ENCODE results near the gene ZNF784. TPM values are rescaled to one million over a fixed set of nuclear protein-coding genes. Genes with fewer than 3 reads are reported as not detected.
A peak's percentile ranks its signal among the peaks of the same experiment; 100 is the strongest.

ZNF784 gene
- total RNA-seq, 1 donor = 4.8 TPM

DNA sequence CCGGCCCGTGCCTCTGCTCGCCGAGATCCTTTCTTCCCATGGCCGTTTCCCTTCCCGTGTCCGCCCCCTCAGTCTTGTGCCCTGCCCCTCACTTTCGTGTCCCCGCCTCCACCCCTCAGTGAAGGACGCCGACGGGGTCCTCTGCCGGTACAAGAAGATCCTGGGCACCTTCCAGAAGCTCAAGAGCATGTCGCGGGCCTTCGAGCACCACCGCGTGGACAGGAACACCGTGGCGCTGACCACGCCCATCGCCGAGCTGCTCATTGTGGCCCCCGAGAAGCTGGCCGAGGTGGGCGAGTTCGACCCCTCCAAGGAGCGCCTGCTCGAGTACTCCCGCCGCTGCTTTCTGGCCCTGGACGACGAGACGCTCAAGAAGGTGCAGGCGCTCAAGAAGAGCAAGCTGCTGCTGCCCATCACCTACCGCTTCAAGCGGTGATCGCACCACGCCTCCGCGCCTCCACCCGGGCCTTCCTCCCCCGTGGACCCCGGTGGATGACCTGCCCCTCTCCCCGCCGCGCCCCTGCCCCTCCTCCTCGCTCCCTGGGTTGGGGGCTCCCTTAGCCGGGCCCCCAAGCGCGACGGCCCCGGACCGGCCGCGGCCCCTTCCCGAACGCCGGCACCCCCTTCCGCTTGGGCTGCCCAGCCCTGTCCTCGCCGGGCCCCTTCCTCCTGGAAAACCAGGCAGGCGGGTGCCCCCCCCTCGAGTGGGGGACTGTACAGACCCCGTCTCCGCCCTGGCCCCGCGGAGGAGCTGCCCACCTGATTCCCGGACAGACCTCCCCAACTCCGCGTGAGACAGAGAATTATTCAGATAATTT is 28.2 kb upstream of the ZNF784 start:
- no peak for DNase-seq (ENCODE audit: low read depth)
- no peak for TF ChIP-seq CTCF (IDR thresholded peaks at IDR 0.05; ENCODE audit: insufficient read depth, low read length)
- H3K4me3 ChIP-seq (ENCODE audit: low read depth, low read length) = no peak overlapping the region

DNA sequence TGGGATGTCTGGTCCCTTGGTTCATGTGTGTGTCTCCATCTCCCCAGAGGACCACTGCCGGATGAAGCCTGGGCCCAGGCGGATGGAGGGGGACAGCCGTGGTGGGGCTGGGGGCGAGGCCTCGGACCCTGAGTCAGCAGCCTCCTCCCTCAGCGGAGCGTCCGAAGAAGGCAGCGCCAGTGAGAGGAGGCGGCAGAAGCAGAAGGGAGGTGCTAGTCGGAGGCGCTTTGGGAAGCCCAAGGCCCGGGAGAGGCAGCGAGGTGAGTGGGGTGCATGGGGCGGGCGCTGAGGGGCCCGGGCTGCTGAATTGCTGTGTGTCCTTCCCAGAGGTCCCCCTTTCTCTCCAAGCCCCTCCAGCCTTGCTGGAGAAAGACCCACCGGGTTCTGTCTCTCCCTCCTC is 26.9 kb upstream of the ZNF784 start:
- no peak for DNase-seq (ENCODE audit: low read depth)
- no peak overlapping the region for H3K4me3 ChIP-seq (ENCODE audit: low read depth, low read length)
- TF ChIP-seq CTCF (IDR thresholded peaks at IDR 0.05; ENCODE audit: insufficient read depth, low read length) = no peak

GRCh38 chr19:55650602-55651230 is 26.4 kb upstream of the ZNF784 start:
- TF ChIP-seq CTCF (IDR thresholded peaks at IDR 0.05; ENCODE audit: insufficient read depth, low read length) = no peak
- no peak for DNase-seq (ENCODE audit: low read depth)
- H3K4me3 ChIP-seq (ENCODE audit: low read depth, low read length) = no peak overlapping the region

DNA sequence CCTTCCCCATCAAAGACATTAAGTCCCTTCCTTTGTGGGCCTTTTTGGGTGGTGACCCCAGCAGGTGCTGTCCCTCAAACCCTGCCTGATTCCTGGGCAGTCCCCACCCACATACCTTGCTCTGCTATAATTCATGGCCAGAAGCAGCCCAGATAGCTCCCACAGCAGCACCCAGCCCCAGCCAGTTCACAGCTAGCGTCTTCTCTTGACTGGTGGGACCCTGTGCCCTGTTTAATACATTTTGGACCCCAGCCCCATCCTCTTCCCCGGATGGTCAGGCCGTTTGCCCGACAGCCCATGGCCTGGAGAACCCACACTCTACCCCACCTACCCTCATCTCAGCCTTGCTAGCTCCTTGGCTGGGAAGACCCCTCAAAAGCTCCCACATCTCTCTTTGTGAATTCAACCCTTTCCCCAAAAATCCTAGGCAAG is 25.8 kb upstream of the ZNF784 start:
- TF ChIP-seq CTCF (IDR thresholded peaks at IDR 0.05; ENCODE audit: insufficient read depth, low read length) = no peak

DNA sequence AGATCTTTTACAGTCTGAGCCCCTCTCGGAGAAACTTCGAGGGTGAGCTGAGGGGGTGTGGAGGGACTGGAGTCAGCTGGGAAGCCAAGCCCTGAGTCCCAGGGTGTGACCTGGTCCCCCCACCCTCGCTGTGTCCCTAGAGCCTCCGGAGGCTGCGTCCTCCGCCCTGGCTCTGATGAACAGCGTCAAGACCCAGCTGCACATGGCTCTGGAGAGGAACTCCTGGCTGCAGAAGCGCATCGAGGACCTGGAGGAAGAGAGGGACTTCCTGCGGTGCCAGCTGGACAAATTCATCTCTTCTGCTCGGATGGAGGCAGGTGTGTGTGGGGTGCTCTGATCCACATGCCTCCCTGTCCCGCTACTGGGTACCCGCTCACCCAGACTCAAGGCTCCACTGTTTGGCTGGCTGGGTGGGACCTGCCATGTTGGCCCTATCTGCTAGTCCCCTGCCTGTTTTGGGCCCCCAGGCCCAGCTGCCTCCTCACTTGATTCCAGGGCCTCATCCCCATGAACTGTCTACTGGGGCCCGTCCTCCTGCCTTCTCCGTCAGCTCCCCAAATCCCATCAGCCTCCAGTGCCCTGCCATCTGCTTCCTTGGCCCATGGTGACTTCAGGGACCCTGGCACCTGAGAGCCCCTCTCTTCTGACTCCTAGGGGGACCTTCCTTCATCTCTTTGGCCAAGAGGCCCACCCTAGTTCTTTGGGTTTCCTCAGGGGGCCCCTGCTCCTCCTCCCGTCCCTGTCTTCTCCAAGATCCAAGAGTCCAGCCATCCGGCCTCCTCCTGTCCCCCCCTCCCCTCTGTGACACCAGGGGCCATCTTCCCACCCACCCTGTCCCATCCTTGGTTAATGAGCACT is 25.1 kb upstream of the ZNF784 start:
- peak overlapping the region; percentile 80 for H3K4me3 ChIP-seq (ENCODE audit: low read depth, low read length)
- TF ChIP-seq CTCF (IDR thresholded peaks at IDR 0.05; ENCODE audit: insufficient read depth, low read length) = no peak
- DNase-seq (ENCODE audit: low read depth) = no peak

More for the DNA sequence above, 25.8 kb upstream of the ZNF784 start:
- DNase-seq (ENCODE audit: low read depth) = no peak
- H3K4me3 ChIP-seq (ENCODE audit: low read depth, low read length) = no peak overlapping the region

DNA sequence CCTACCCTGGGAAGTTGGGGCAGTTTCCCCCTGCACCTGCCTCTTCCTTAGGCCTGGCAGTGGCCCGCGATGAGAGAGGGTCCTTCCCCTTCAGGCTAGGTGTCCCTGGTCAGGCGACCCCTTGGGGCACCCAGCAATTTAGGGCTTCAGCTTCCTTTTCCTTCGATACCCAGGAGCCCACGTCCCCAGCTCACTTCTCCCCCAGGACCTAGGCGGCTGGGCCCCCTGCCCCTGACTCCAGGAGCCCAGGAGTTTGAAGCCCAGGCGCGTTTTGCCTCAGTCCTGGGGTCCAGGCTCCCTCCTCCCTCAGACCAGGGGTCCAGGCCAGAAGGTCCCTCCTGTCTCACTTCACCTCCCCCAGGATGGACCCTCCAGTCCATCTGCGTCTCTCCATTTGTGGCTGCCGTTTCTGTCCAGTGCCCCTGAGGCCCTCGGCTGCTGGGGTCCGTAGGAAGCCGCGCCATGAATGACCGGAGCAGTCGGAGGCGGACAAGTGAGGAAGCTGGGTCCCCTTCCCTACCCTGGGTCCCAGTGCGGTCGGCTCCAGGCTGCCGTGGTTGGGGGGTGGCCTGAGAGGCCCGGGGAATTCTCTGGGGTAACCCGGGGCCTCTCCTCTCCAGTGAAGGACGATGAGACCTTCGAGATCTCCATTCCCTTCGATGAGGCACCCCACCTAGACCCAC is 24.4 kb upstream of the ZNF784 start:
- no peak for TF ChIP-seq CTCF (IDR thresholded peaks at IDR 0.05; ENCODE audit: insufficient read depth, low read length)
- H3K4me3 ChIP-seq (ENCODE audit: low read depth, low read length) = peak overlapping the region; percentile 80
- no peak for DNase-seq (ENCODE audit: low read depth)
